Activated CD8-positive, alpha-beta T cell treated with anti-CD3 and anti-CD28 coated beads for 36 hours (primary cell): ENCODE results near the gene NPTXR. TPM values are rescaled to one million over a fixed set of nuclear protein-coding genes. Genes with fewer than 3 reads are reported as not detected.

Experiments
- ATAC-seq: fragments of 200-7000 bp; cut with Tn5 transposase; one replicate; pipeline ENCODE4 v1.10.0; 2021; ENCODE audit warnings: mild to moderate bottlenecking, moderate library complexity
- CTCF ChIA-PET: fragments of 350-600 bp; sonication (Branson Sonifier 250); formaldehyde crosslinking; loops from one replicate; lab custom pipeline; 2021; ENCODE audit warnings: antibody characterized with exemption; lab: Charles Lee
- POLR2A ChIA-PET: fragments of 350-600 bp; sonication (Branson Sonifier 250); formaldehyde crosslinking; loops from one replicate; lab custom pipeline; 2021; ENCODE audit warnings: antibody characterized with exemption; lab: Charles Lee
- DNase-seq: peaks from one replicate; pipeline ENCODE4 v3.0.0-alpha.2; 2020
- H3K27ac Mint-ChIP-seq: one replicate; pipeline ENCODE4 v1.8.0; 2021; ENCODE audit warnings: mild to moderate bottlenecking, mixed read lengths
- H3K27me3 Mint-ChIP-seq: one replicate; pipeline ENCODE4 v1.8.0; 2021; ENCODE audit warnings: mixed read lengths
- H3K36me3 Mint-ChIP-seq: one replicate; pipeline ENCODE4 v1.8.0; 2021; ENCODE audit warnings: low read depth, mixed read lengths
- H3K4me1 Mint-ChIP-seq: one replicate; pipeline ENCODE4 v1.8.0; 2021; ENCODE audit warnings: low read depth, mixed read lengths
- H3K4me3 Mint-ChIP-seq: one replicate; pipeline ENCODE4 v1.8.0; 2021; ENCODE audit warnings: mild to moderate bottlenecking, moderate library complexity, mixed read lengths
- H3K9me3 Mint-ChIP-seq: one replicate; pipeline ENCODE4 v1.8.0; 2021; ENCODE audit warnings: mixed read lengths
- intact Hi-C: fragments of 100-400 bp; cut with micrococcal nuclease; formaldehyde crosslinking; loops from one replicate; pipeline ENCODE4 v1.10.0; 2022
- total RNA-seq, 2 experiments: library from RNA; stranded (reverse); gene quantifications; one replicate each; pipeline ENCODE4 v1.2.3, GENCODE V29; 2021
- TF ChIP-seq, protein P1 (sequence below): fragments of 200-600 bp; IDR thresholded peaks from one replicate; pipeline ENCODE4 v1.8.0; 2022; ENCODE audit warnings: antibody characterized with exemption, mild to moderate bottlenecking

Gene NPTXR
- total RNA-seq, 2 experiments from 2014 or later = 0.69 to 0.83 TPM

- TF ChIP-seq, protein P1, sequence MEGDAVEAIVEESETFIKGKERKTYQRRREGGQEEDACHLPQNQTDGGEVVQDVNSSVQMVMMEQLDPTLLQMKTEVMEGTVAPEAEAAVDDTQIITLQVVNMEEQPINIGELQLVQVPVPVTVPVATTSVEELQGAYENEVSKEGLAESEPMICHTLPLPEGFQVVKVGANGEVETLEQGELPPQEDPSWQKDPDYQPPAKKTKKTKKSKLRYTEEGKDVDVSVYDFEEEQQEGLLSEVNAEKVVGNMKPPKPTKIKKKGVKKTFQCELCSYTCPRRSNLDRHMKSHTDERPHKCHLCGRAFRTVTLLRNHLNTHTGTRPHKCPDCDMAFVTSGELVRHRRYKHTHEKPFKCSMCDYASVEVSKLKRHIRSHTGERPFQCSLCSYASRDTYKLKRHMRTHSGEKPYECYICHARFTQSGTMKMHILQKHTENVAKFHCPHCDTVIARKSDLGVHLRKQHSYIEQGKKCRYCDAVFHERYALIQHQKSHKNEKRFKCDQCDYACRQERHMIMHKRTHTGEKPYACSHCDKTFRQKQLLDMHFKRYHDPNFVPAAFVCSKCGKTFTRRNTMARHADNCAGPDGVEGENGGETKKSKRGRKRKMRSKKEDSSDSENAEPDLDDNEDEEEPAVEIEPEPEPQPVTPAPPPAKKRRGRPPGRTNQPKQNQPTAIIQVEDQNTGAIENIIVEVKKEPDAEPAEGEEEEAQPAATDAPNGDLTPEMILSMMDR = no peak
- Mint-ChIP-seq H3K36me3 (peaks cover 30% of the 10 kb centered on the region), H3K27me3 (no peaks in the 10 kb centered on the region), H3K4me1 (peaks cover 55% of the 10 kb centered on the region), H3K27ac (peak overlapping the region; percentile 87), H3K9me3 (no peaks in the 10 kb centered on the region), H3K4me3 (peak overlapping the region; percentile 92)
- ChIA-PET CTCF (interaction anchor here (1.9 kb wide), 1 partner anchor 130 kb away, joined by 6 read pairs; no protein-coding TSS in a partner anchor), POLR2A (interaction anchor here (1.7 kb wide), 1 partner anchor 68 kb away, joined by 5 read pairs; no protein-coding TSS in a partner anchor)
- DNase-seq = no peak
- intact Hi-C loops = loop anchor here (5.0 to 10.0 kb wide), 3 partner anchors 69 to 242 kb away; no protein-coding TSS in a partner anchor
- no peak for ATAC-seq
These were observed 29.0 kb upstream of the NPTXR start for GRCh38 chr22:38872831-38873248.

- Mint-ChIP-seq H3K27ac (peak within 1 kb of the TSS; percentile 94), H3K27me3 (no peaks in the 10 kb centered on the region), H3K4me1 (peaks cover 58% of the 10 kb centered on the region), H3K9me3 (no peaks in the 10 kb centered on the region), H3K36me3 (peaks cover 34% of the 10 kb centered on the region), H3K4me3 (peak within 1 kb of the TSS; percentile 92)
- CTCF ChIA-PET = interaction anchor here (1.0 to 5.8 kb wide), 7 partner anchors 17 to 132 kb away, joined by 3 to 130 read pairs (median 39); partner anchors contain the start of gene APOBEC3B
- ATAC-seq (peak; percentile 64), DNase-seq (peak; percentile 95)
- TF ChIP-seq, protein P1 = no peak
- POLR2A ChIA-PET = interaction anchor here (0.6 to 1.7 kb wide), 7 partner anchors 69 to 447 kb away, joined by 3 to 7 read pairs (median 4); partner anchors contain the start of genes CBX7 and RPL3
- intact Hi-C loops = loop anchor here (5.0 to 10.0 kb wide), 3 partner anchors 70 to 242 kb away; no protein-coding TSS in a partner anchor
These were observed 28.5 kb upstream of the NPTXR start, which contains the start of gene CBX6 for GRCh38 chr22:38872172-38872830. CBX6 (minus strand) TSS chr22:38872216; CDS start chr22:38872190, 26 bp downstream.

- peaks cover 36% of the 10 kb centered on the region for H3K36me3 Mint-ChIP-seq
- H3K27me3 Mint-ChIP-seq = no peaks in the 10 kb centered on the region
- ATAC-seq (peak; percentile 0), DNase-seq (peak; percentile 44)
- TF ChIP-seq, protein P1 = no peak
- H3K4me3 Mint-ChIP-seq = peak overlapping the region; percentile 92
- no peaks in the 10 kb centered on the region for H3K9me3 Mint-ChIP-seq
- intact Hi-C loops = loop anchor here (5.0 to 10.0 kb wide), 3 partner anchors 71 to 243 kb away; no protein-coding TSS in a partner anchor
- H3K4me1 Mint-ChIP-seq = peaks cover 58% of the 10 kb centered on the region
- POLR2A ChIA-PET = interaction anchor here (0.6 to 2.8 kb wide), 18 partner anchors 10 to 447 kb away, joined by 3 to 17 read pairs (median 4); partner anchors contain the start of genes CBX7 and RPL3
- peak overlapping the region; percentile 94 for H3K27ac Mint-ChIP-seq
- CTCF ChIA-PET = interaction anchor here (0.6 to 5.8 kb wide), 22 partner anchors 16 to 446 kb away, joined by 3 to 130 read pairs (median 8); partner anchors contain the start of genes APOBEC3B and SUN2
These were observed 27.7 kb upstream of the NPTXR start for GRCh38 chr22:38871360-38872171.

DNA sequence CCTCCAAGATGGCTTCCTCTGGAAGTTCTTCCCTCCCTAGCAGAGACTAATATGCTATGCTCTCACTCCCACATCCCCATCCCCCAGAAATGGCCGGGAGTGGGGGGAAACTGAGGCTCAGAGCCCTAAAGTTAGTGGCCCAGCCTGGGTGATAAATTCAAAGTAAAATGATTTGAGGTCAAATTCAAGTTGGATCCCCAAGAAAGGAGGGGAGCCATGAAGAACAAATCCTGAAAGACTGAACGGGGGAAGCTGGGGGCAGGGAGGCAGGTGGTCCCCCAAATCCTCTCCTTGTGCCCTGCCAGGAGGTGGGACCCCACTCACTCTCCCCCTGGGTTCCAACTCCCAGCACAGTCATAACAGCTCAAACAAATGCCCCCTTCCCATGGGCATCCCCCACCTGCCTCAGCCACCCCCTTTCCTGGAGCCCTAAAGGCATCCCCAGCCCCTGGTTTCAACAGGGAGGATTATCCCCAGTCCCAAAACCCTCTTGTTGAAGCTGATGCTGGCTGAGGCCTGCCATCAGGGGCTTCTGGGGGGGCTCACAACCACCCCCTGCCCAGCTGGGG, 27.0 kb upstream of the NPTXR start:
- ChIA-PET CTCF (interaction anchor here (0.6 to 5.8 kb wide), 41 partner anchors 13 to 446 kb away, joined by 3 to 130 read pairs (median 6); partner anchors contain the start of genes APOBEC3B and SUN2), POLR2A (interaction anchor here (0.7 to 2.8 kb wide), 14 partner anchors 10 to 448 kb away, joined by 3 to 17 read pairs (median 4); partner anchors contain the start of gene RPL3)
- H3K27ac Mint-ChIP-seq = peak overlapping the region; percentile 94
- H3K9me3 Mint-ChIP-seq = no peaks in the 10 kb centered on the region
- intact Hi-C loops = loop anchor here (5.0 to 10.0 kb wide), 3 partner anchors 71 to 244 kb away; no protein-coding TSS in a partner anchor
- no peak for DNase-seq
- peaks cover 55% of the 10 kb centered on the region for H3K4me1 Mint-ChIP-seq
- TF ChIP-seq, protein P1 = no peak
- no peak for ATAC-seq
- H3K4me3 Mint-ChIP-seq = peak overlapping the region; percentile 92
- H3K36me3 Mint-ChIP-seq = peaks cover 36% of the 10 kb centered on the region
- H3K27me3 Mint-ChIP-seq = no peaks in the 10 kb centered on the region
